Mesothelial cell of epicardium (in vitro differentiated cells): ENCODE measurements around the gene RAP1GAP2. TPM values are rescaled to one million over a fixed set of nuclear protein-coding genes. Genes with fewer than 3 reads are reported as not detected.

Experiments used
- DNase-seq, 2 experiments: peaks; one replicate each; pipeline ENCODE4 v3.0.0; 2021; ENCODE audit warnings: low spot score in 2 of 2; ENCODE audit not compliant: unreplicated experiment in 2 of 2
- H3K27ac Mint-ChIP-seq: 2 replicates; pipeline ENCODE4 v1.8.0; 2021; ENCODE audit warnings: mixed read lengths
- H3K27me3 Mint-ChIP-seq: 2 replicates; pipeline ENCODE4 v1.8.0; 2021; ENCODE audit warnings: low read depth, mixed read lengths
- H3K36me3 Mint-ChIP-seq: 2 replicates; pipeline ENCODE4 v1.8.0; 2021; ENCODE audit warnings: mixed read lengths
- H3K4me1 Mint-ChIP-seq: 2 replicates; pipeline ENCODE4 v1.8.0; 2021; ENCODE audit warnings: mixed read lengths
- H3K4me3 Mint-ChIP-seq: 2 replicates; pipeline ENCODE4 v1.8.0; 2021; ENCODE audit warnings: mild to moderate bottlenecking, moderate library complexity, mixed read lengths
- H3K9me3 Mint-ChIP-seq: 2 replicates; pipeline ENCODE4 v1.8.0; 2021; ENCODE audit warnings: mixed read lengths
- total RNA-seq: library from RNA; stranded (reverse); gene quantifications from 3 replicates; pipeline ENCODE4 v1.2.1, GENCODE V29; 2021
- TF ChIP-seq, protein P1 (sequence below): fragments of 200-600 bp; sonication (generic); IDR thresholded peaks from one replicate; pipeline ENCODE4 v1.5.0; 2021; ENCODE audit warnings: antibody characterized with exemption; ENCODE audit not compliant: unreplicated experiment

The RAP1GAP2 gene
- total RNA-seq, 1 donor from 2014 or later, result 7.1 TPM

DNA sequence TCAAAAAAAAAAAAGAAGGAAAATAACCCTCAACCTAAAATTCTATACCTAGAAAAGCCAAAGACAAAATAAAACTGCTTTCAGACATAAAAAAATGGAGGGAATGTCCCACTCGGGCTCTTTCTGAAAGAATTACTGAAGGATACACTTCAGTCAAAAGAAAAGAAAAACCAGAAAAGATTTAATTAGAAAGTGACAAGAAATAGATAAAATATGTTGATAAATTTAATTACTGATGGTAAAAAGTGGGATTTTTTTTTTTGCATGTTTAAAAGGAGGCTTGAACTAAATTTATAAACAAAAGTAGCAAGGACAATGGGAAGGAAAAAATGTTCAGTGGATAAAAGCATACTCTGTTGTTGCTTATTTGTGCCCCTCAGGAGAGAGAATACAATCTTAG, 178.1 kb downstream of the RAP1GAP2 start:
- H3K27me3 Mint-ChIP-seq, result no peaks in the 10 kb centered on the region
- H3K9me3 Mint-ChIP-seq, result peaks cover 4% of the 10 kb centered on the region
- H3K27ac Mint-ChIP-seq, result no peak overlapping the region
- peaks cover 3% of the 10 kb centered on the region for H3K36me3 Mint-ChIP-seq
- TF ChIP-seq, protein P1, sequence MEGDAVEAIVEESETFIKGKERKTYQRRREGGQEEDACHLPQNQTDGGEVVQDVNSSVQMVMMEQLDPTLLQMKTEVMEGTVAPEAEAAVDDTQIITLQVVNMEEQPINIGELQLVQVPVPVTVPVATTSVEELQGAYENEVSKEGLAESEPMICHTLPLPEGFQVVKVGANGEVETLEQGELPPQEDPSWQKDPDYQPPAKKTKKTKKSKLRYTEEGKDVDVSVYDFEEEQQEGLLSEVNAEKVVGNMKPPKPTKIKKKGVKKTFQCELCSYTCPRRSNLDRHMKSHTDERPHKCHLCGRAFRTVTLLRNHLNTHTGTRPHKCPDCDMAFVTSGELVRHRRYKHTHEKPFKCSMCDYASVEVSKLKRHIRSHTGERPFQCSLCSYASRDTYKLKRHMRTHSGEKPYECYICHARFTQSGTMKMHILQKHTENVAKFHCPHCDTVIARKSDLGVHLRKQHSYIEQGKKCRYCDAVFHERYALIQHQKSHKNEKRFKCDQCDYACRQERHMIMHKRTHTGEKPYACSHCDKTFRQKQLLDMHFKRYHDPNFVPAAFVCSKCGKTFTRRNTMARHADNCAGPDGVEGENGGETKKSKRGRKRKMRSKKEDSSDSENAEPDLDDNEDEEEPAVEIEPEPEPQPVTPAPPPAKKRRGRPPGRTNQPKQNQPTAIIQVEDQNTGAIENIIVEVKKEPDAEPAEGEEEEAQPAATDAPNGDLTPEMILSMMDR, result no peak
- no peak for DNase-seq
- peaks cover 5% of the 10 kb centered on the region for H3K4me1 Mint-ChIP-seq
- no peak overlapping the region for H3K4me3 Mint-ChIP-seq

DNA sequence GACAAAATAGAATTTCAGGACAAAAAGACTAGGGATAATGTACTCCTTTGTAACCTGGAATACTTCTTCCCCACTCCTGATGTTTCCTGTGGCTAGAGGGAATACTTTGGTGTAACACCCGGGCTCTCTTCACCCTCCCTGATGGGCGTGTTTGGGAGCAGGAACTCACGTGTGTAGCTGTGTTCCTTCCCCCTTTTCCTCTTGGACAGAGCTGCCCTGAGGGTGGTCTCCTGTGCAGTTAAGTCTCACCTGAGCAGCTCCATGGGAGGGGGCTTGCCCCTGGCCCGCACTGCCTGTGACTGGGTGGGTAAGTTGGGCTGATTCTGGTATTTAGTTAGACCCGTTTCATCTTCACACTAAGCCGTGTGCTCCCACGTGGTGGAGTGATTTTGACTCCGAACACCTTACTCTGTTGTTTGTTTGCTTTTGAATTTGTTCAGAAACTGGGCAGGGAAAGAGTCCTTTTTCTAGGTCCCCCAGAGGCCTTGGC, 179.3 kb downstream of the RAP1GAP2 start:
- no peak for DNase-seq
- peaks cover 4% of the 10 kb centered on the region for H3K9me3 Mint-ChIP-seq
- H3K4me1 Mint-ChIP-seq, result peaks cover 5% of the 10 kb centered on the region
- H3K4me3 Mint-ChIP-seq, result peak overlapping the region; percentile 58
- no peaks in the 10 kb centered on the region for H3K27me3 Mint-ChIP-seq
- H3K27ac Mint-ChIP-seq, result no peak overlapping the region
- TF ChIP-seq, protein P1, result no peak
- H3K36me3 Mint-ChIP-seq, result peaks cover 3% of the 10 kb centered on the region

DNA sequence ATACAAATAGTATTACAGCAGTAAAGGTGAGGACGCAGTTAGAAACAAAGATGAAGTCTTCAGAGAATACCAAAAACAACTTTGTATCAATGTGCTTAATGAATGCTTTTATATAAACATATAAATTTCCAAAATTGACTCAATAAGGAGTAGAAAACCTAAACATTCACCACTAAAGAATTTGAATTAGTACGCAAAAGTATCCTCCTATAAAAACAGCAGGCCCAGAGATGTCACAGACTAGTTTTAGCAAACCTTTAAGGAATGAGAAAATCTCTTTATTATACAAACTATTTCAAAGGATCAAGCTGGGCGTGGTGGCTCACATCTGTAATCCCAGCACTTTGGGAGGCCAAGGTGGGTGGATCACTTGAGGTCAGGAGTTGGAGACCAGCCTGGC, 180.9 kb downstream of the RAP1GAP2 start:
- TF ChIP-seq, protein P1, result no peak
- H3K4me3 Mint-ChIP-seq, result no peak overlapping the region
- H3K27me3 Mint-ChIP-seq, result no peaks in the 10 kb centered on the region
- H3K9me3 Mint-ChIP-seq, result peaks cover 4% of the 10 kb centered on the region
- H3K36me3 Mint-ChIP-seq, result peaks cover 3% of the 10 kb centered on the region
- peaks cover 2% of the 10 kb centered on the region for H3K4me1 Mint-ChIP-seq
- no peak overlapping the region for H3K27ac Mint-ChIP-seq
- no peak for DNase-seq

DNA sequence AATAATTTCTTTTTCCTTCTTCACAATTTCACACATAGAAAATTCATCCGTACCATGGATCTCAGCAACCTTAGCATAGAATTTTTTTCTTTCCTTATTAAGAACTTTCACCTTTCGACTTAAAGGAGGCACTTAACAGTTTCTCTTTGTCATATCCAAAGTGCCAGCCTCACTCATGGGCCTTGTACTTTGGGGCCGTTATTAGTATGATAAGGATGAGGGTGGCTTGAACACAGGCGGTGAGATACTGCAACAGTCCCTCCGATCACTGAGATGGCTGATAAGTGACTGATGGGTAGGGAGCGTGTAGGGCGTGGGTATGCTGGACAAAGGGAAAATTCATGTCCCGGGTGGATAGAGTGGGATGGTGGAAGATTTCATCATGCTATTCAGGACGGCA, 181.9 kb downstream of the RAP1GAP2 start:
- Mint-ChIP-seq H3K36me3 (peaks cover 3% of the 10 kb centered on the region), H3K27ac (no peak overlapping the region), H3K4me1 (peaks cover 2% of the 10 kb centered on the region), H3K4me3 (no peak overlapping the region), H3K9me3 (peaks cover 4% of the 10 kb centered on the region), H3K27me3 (no peaks in the 10 kb centered on the region)
- DNase-seq, result no peak
- TF ChIP-seq, protein P1, result no peak

DNA sequence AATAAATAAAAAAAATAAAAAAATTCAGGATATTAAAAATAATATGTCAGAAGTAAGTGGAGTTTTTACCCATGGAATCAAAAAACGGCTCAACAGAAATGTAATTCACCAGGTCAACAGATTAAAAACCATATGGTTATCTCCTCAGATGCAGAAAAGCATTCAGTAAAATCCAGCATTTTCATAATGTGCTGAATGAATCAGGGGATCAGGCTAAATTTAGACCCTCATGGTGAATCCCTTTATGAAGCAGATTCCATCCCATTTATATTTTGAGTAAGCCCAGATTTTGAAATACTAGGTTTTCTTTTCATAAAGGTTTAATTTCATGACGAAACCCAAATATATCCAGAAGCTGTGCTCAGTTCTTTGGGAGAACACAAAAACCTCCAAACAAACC, 182.8 kb downstream of the RAP1GAP2 start:
- TF ChIP-seq, protein P1, result no peak
- Mint-ChIP-seq H3K36me3 (peaks cover 3% of the 10 kb centered on the region), H3K27me3 (no peaks in the 10 kb centered on the region), H3K9me3 (peaks cover 4% of the 10 kb centered on the region), H3K27ac (no peak overlapping the region), H3K4me1 (peaks cover 2% of the 10 kb centered on the region), H3K4me3 (no peak overlapping the region)
- no peak for DNase-seq

DNA sequence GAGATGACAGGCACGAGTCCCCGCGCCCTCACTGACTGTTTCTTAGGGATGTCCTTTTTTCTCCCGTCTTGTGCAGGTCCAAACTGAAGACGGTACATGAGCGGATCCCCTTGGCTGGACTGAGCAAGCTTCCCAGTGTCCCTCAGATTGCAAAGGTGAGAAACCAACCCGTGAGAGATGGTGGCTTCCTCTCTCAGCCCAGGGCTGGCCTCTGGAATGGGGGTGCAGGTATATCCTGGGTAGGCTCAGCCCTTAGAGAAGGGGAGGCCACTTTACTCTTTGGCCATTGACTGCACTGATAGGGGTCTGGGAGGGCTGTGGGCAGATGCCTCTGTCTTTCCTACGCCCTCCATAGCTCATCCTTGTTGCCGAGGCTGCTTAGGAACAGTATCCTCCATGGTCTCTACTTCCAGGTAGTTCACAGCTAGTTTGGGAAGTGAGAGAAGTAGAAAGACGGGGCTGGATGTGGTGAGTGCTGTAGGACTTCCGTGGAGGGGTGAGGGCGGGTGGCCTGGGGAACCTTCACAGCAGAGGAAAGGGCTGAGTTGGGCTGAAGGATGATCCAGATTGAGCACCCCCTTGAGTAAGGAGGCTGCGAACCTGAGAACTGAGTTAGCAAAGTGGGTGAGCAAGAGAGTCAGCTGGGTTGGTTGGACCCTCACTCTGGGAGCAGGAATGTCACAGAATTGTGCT, 184.1 kb downstream of the RAP1GAP2 start:
- H3K4me1 Mint-ChIP-seq, result peaks cover 2% of the 10 kb centered on the region

More for the DNA sequence above, 184.1 kb downstream of the RAP1GAP2 start:
- Mint-ChIP-seq H3K36me3 (no peaks in the 10 kb centered on the region), H3K27me3 (no peaks in the 10 kb centered on the region), H3K4me3 (no peak overlapping the region), H3K27ac (no peak overlapping the region), H3K9me3 (no peaks in the 10 kb centered on the region)
- TF ChIP-seq, protein P1, result no peak
- peak in 1 of 2 experiments; percentile 22 for DNase-seq
